ENCODE measurements around the gene C4A. TPM values are rescaled to one million over a fixed set of nuclear protein-coding genes. Genes with fewer than 3 reads are reported as not detected.
A peak's percentile ranks its signal among the peaks of the same experiment; 100 is the strongest.

Gene C4A
- total and polyA plus RNA-seq, 8 donors, result 10.8 to 248 (median 45.2) TPM

DNA sequence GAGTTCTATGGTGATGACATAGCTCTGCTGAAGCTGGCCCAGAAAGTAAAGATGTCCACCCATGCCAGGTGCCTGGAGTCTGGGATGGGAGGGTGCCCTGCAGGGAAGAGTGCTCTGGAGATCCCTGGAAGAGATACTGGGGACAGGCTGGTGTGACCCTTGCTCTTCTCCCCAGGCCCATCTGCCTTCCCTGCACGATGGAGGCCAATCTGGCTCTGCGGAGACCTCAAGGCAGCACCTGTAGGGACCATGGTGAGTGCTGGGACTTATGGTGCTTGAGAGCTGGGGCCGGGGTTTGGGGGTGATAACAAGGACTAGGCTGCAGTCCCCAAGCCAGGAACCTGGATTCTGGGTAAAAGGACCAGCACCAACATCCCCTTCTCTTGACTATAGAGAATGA lies 38.1 kb upstream of the C4A start:
- Histone ChIP-seq H3K36me3 (no peaks in the 10 kb centered on the region), H3K4me1 (peaks cover 8 to 37% (median 18%) of the 10 kb centered on the region in 4 donors), H3K9me3 (no peaks in the 10 kb centered on the region), H3K27me3 (no peaks in the 10 kb centered on the region), H3K27ac (no peak overlapping the region), H3K4me3 (no peak overlapping the region)
- intact Hi-C loops (cut with DNase I; ENCODE audit: low total_unique reads), result no loop called here
- TF ChIP-seq CTCF (IDR thresholded peaks at IDR 0.05), result no peak
- no peak for TF ChIP-seq POLR2AphosphoS5 (IDR thresholded peaks at IDR 0.05)
- no peak for TF ChIP-seq EP300 (IDR thresholded peaks at IDR 0.05)
- TF ChIP-seq POLR2A (IDR thresholded peaks at IDR 0.05), result no peak
- WGBS, 5 donors, result 81 to 94% (median 89%) methylated on average over 3 of the region's 3 CpGs
- DNase-seq, result no peak

- TF ChIP-seq POLR2AphosphoS5 (IDR thresholded peaks at IDR 0.05) (no peak), CTCF (IDR thresholded peaks at IDR 0.05) (peak in 1 of 7 experiments; percentile 5)
- no peak for DNase-seq
- Histone ChIP-seq H3K4me1 (peaks cover 8 to 37% (median 18%) of the 10 kb centered on the region in 4 donors), H3K36me3 (peaks cover 0 to 11% (median 2%) of the 10 kb centered on the region in 4 donors), H3K27me3 (no peaks in the 10 kb centered on the region), H3K27ac (peak overlapping the region; percentile 71 to 93 (median 86)), H3K4me3 (peak overlapping the region; percentile 11 to 48 (median 30)), H3K9me3 (no peaks in the 10 kb centered on the region)
- WGBS, 5 donors, result 43 to 60% (median 50%) methylated on average over 7 to 9 of the region's 9 CpGs
- intact Hi-C loops (cut with DNase I; ENCODE audit: low total_unique reads), result no loop called here
Measured at GRCh38 chr6:31945154-31945506, 36.7 kb upstream of the C4A start.

DNA sequence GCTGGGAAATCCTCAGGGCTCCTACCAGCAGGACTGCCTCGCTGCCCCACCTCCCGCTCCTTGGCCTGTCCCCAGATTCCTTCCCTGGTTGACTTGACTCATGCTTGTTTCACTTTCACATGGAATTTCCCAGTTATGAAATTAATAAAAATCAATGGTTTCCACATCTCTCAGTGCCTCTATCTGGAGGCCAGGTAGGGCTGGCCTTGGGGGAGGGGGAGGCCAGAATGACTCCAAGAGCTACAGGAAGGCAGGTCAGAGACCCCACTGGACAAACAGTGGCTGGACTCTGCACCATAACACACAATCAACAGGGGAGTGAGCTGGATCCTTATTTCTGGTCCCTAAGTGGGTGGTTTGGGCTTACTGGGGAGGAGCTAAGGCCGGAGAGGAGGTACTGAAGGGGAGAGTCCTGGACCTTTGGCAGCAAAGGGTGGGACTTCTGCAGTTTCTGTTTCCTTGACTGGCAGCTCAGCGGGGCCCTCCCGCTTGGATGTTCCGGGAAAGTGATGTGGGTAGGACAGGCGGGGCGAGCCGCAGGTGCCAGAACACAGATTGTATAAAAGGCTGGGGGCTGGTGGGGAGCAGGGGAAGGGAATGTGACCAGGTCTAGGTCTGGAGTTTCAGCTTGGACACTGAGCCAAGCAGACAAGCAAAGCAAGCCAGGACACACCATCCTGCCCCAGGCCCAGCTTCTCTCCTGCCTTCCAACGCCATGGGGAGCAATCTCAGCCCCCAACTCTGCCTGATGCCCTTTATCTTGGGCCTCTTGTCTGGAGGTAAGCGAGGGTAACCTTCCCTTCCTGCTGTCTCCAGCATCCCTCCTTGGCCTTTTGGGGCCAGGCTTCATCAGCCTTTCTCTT lies 36.1 kb upstream of the C4A start, which contains the start of gene CFB:
TSS of gene CFB (plus strand) at position 589 of the 863 bp plus-strand sequence. CDS start at position 716, 127 bp downstream.
- intact Hi-C loops (cut with DNase I; ENCODE audit: low total_unique reads), result no loop called here
- WGBS, 5 donors, result 12 to 34% (median 22%) methylated on average over 10 to 11 of the region's 11 CpGs
- Histone ChIP-seq H3K27me3 (no peaks in the 10 kb centered on the region), H3K4me3 (peak within 1 kb of the TSS; percentile 22 to 48 (median 30)), H3K27ac (peak within 1 kb of the TSS; percentile 71 to 93 (median 86)), H3K9me3 (no peaks in the 10 kb centered on the region), H3K4me1 (peaks cover 8 to 37% (median 18%) of the 10 kb centered on the region in 4 donors), H3K36me3 (peaks cover 0 to 17% (median 5%) of the 10 kb centered on the region in 4 donors)
- TF ChIP-seq CTCF (IDR thresholded peaks at IDR 0.05), result peak in 1 of 7 experiments; percentile 2
- TF ChIP-seq EP300 (IDR thresholded peaks at IDR 0.05), result no peak
- peak in 2 of 3 donors; percentile 60 to 80 for TF ChIP-seq POLR2AphosphoS5 (IDR thresholded peaks at IDR 0.05)
- no peak for TF ChIP-seq POLR2A (IDR thresholded peaks at IDR 0.05)
- DNase-seq, result peak; percentile 89

DNA sequence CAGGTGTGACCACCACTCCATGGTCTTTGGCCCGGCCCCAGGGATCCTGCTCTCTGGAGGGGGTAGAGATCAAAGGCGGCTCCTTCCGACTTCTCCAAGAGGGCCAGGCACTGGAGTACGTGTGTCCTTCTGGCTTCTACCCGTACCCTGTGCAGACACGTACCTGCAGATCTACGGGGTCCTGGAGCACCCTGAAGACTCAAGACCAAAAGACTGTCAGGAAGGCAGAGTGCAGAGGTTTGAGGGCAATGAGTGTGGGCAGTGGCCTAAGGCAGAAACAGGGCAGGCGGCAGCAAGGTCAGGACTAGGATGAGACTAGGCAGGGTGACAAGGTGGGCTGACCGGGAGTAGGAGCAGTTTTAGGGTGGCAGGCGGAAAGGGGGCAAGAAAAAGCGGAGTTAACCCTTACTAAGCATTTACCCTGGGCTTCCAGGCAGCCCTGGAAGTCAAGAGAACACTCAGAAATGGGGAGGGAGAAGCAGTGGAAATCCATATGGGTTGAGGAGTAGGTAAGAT lies 35.4 kb upstream of the C4A start:
- 52 to 67% (median 62%) methylated on average over 10 to 11 of the region's 11 CpGs for WGBS, 5 donors
- peak overlapping the region; percentile 22 to 48 (median 30) for H3K4me3 ChIP-seq
- H3K27me3 ChIP-seq, result no peaks in the 10 kb centered on the region
- TF ChIP-seq CTCF (IDR thresholded peaks at IDR 0.05) (no peak), POLR2AphosphoS5 (IDR thresholded peaks at IDR 0.05) (no peak), EP300 (IDR thresholded peaks at IDR 0.05) (no peak), POLR2A (IDR thresholded peaks at IDR 0.05) (no peak)
- peak overlapping the region; percentile 71 to 93 (median 86) for H3K27ac ChIP-seq
- H3K4me1 ChIP-seq, result peaks cover 8 to 37% (median 18%) of the 10 kb centered on the region in 4 donors
- intact Hi-C loops (cut with DNase I; ENCODE audit: low total_unique reads), result no loop called here
- peaks cover 0 to 24% (median 12%) of the 10 kb centered on the region in 4 donors for H3K36me3 ChIP-seq
- H3K9me3 ChIP-seq, result no peaks in the 10 kb centered on the region
- DNase-seq, result no peak

Measured in stomach (tissue), 9 donors.